ENCODE results near the gene RAPGEF3.

DNA sequence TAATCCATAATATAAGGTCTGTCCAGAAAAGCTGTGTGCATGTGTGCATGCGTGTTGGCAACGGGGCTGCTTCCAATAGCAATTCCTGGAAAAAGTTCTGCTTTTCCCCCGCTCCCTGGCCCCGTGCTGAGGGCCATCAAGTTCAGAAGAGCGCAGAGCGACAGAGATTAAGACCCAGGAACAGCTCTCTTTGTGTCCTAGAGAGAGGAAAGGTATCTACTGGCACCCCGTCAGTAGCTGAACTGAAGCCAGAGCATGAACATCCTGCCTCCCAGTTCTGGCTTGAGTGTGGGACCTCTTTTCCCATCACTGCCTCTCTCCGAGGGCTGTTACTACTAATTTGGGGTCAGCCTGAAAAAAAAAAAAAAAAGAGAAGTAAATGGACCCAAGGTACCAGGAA lies 45.5 kb upstream of the RAPGEF3 start:
- TF ChIP-seq, protein P1, sequence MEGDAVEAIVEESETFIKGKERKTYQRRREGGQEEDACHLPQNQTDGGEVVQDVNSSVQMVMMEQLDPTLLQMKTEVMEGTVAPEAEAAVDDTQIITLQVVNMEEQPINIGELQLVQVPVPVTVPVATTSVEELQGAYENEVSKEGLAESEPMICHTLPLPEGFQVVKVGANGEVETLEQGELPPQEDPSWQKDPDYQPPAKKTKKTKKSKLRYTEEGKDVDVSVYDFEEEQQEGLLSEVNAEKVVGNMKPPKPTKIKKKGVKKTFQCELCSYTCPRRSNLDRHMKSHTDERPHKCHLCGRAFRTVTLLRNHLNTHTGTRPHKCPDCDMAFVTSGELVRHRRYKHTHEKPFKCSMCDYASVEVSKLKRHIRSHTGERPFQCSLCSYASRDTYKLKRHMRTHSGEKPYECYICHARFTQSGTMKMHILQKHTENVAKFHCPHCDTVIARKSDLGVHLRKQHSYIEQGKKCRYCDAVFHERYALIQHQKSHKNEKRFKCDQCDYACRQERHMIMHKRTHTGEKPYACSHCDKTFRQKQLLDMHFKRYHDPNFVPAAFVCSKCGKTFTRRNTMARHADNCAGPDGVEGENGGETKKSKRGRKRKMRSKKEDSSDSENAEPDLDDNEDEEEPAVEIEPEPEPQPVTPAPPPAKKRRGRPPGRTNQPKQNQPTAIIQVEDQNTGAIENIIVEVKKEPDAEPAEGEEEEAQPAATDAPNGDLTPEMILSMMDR (IDR thresholded peaks at IDR 0.05): no peak
- TF ChIP-seq EZH2 (IDR thresholded peaks at IDR 0.05) (no peak), EZH2phosphoT487 (IDR thresholded peaks at IDR 0.05) (no peak)
